H9 (cell line): ENCODE data around the gene SLC23A3. TPM values are rescaled to one million over a fixed set of nuclear protein-coding genes. Genes with fewer than 3 reads are reported as not detected.

Source experiments
- DNase-seq: peaks from one replicate; pipeline ENCODE4 v3.0.0-alpha.2; 2017
- H2AFZ ChIP-seq: one replicate; pipeline ENCODE4 v1.6.1; 2013; ENCODE audit warnings: mild to moderate bottlenecking, low read length, control low read depth, moderate library complexity
- H2AK5ac ChIP-seq: 2 replicates; pipeline ENCODE4 v1.6.1; 2013; ENCODE audit warnings: low read length, control low read depth, mixed read lengths; ENCODE audit not compliant: insufficient read length
- H2BK120ac ChIP-seq: one replicate; pipeline ENCODE4 v1.6.1; 2013; ENCODE audit warnings: low read depth, mild to moderate bottlenecking, low read length, control low read depth, inconsistent platforms; ENCODE audit not compliant: poor library complexity, severe bottlenecking
- H2BK12ac ChIP-seq: 2 replicates; pipeline ENCODE4 v1.6.1; 2013; ENCODE audit warnings: low read length, control low read depth, mixed read lengths, low read depth; ENCODE audit not compliant: insufficient read length
- H2BK15ac ChIP-seq: 2 replicates; pipeline ENCODE4 v1.6.1; 2013; ENCODE audit warnings: low read depth, low read length, control low read depth
- H2BK20ac ChIP-seq: one replicate; pipeline ENCODE4 v1.6.1; 2013; ENCODE audit warnings: low read depth, mild to moderate bottlenecking, low read length, control low read depth, inconsistent platforms; ENCODE audit not compliant: poor library complexity, severe bottlenecking
- H2BK5ac ChIP-seq: 2 replicates; pipeline ENCODE4 v1.6.1; 2013; ENCODE audit warnings: low read length, control low read depth, mixed read lengths; ENCODE audit not compliant: insufficient read length
- H3K14ac ChIP-seq: 2 replicates; pipeline ENCODE4 v1.6.1; 2013; ENCODE audit warnings: low read length, control low read depth; ENCODE audit not compliant: insufficient read depth
- H3K18ac ChIP-seq: 2 replicates; pipeline ENCODE4 v1.6.1; 2013; ENCODE audit warnings: low read depth, mild to moderate bottlenecking, mixed read lengths, low read length, control low read depth; ENCODE audit not compliant: insufficient read length
- H3K23ac ChIP-seq: 2 replicates; pipeline ENCODE4 v1.6.1; 2013; ENCODE audit warnings: low read length, control low read depth, mixed read lengths, low read depth; ENCODE audit not compliant: insufficient read length
- H3K23me2 ChIP-seq: 2 replicates; pipeline ENCODE4 v1.6.1; 2013; ENCODE audit warnings: low read depth, mild to moderate bottlenecking, mixed read lengths, low read length, control low read depth; ENCODE audit not compliant: insufficient read length, poor library complexity, severe bottlenecking
- H3K27ac ChIP-seq: 2 replicates; pipeline ENCODE4 v1.5.1; 2013; ENCODE audit warnings: low read length, control low read depth, mixed read lengths, low read depth; ENCODE audit not compliant: insufficient read length
- H3K27me3 ChIP-seq: 2 replicates; pipeline ENCODE4 v1.6.1; 2013; ENCODE audit warnings: low read length, control low read depth, inconsistent platforms; ENCODE audit not compliant: insufficient read depth
- H3K4ac ChIP-seq: 2 replicates; pipeline ENCODE4 v1.6.1; 2013; ENCODE audit warnings: low read depth, mild to moderate bottlenecking, control low read depth, inconsistent platforms, low read length, moderate library complexity
- H3K4me1 ChIP-seq: 2 replicates; pipeline ENCODE4 v1.6.1; 2013; ENCODE audit warnings: low read length, control low read depth, inconsistent platforms; ENCODE audit not compliant: insufficient read depth
- H3K4me2 ChIP-seq: 2 replicates; pipeline ENCODE4 v1.6.1; 2013; ENCODE audit warnings: low read length, control low read depth, mixed read lengths; ENCODE audit not compliant: insufficient read length, insufficient read depth
- H3K56ac ChIP-seq: 2 replicates; pipeline ENCODE4 v1.6.1; 2013; ENCODE audit warnings: low read depth, mild to moderate bottlenecking, mixed read lengths, low read length, control low read depth; ENCODE audit not compliant: insufficient read length
- H3K79me1 ChIP-seq: 2 replicates; pipeline ENCODE4 v1.6.1; 2013; ENCODE audit warnings: low read depth, mild to moderate bottlenecking, moderate library complexity, low read length, control low read depth, inconsistent platforms; ENCODE audit not compliant: insufficient read depth, poor library complexity, severe bottlenecking
- H3K79me2 ChIP-seq: 2 replicates; pipeline ENCODE4 v1.6.1; 2013; ENCODE audit warnings: low read length, control low read depth, inconsistent platforms; ENCODE audit not compliant: insufficient read depth
- H3K9ac ChIP-seq: 2 replicates; pipeline ENCODE4 v1.6.1; 2013; ENCODE audit warnings: low read length, control low read depth, mixed read lengths; ENCODE audit not compliant: insufficient read length; ENCODE audit errors: extremely low read depth
- H3K9me3 ChIP-seq: one replicate; pipeline ENCODE4 v1.6.1; 2013; ENCODE audit warnings: low read depth, low read length, inconsistent platforms; ENCODE audit not compliant: control insufficient read depth
- H3T11ph ChIP-seq: one replicate; pipeline ENCODE4 v1.6.1; 2013; ENCODE audit warnings: mild to moderate bottlenecking, low read length, control low read depth, inconsistent platforms
- H4K20me1 ChIP-seq: one replicate; pipeline ENCODE4 v1.6.1; 2013; ENCODE audit not compliant: control insufficient read depth, insufficient read length, insufficient read depth
- H4K5ac ChIP-seq: 2 replicates; pipeline ENCODE4 v1.6.1; 2013; ENCODE audit warnings: low read depth, mild to moderate bottlenecking, mixed read lengths, low read length, control low read depth; ENCODE audit not compliant: insufficient read length
- H4K8ac ChIP-seq: replicated peaks from 2 replicates; pipeline ENCODE4 v1.6.1; 2013; ENCODE audit warnings: low read length, control low read depth, mixed read lengths, low read depth; ENCODE audit not compliant: insufficient read length
- H4K91ac ChIP-seq: 2 replicates; pipeline ENCODE4 v1.6.1; 2013; ENCODE audit warnings: low read depth, mild to moderate bottlenecking, moderate library complexity, mixed read lengths, low read length, control low read depth; ENCODE audit not compliant: insufficient read length
- H3K27ac Mint-ChIP-seq, 3 experiments: 2 replicates in 2 of 3; 3 replicates in 1 of 3; pipeline ENCODE4 v1.8.0; 2020 to 2021; ENCODE audit warnings: mixed read lengths in 3 of 3, mild to moderate bottlenecking in 1 of 3, moderate library complexity in 1 of 3
- H3K27me3 Mint-ChIP-seq: 2 replicates; pipeline ENCODE4 v1.8.0; 2021; ENCODE audit warnings: low read depth, mild to moderate bottlenecking, moderate library complexity, mixed read lengths
- H3K36me3 Mint-ChIP-seq, 3 experiments: 2 replicates in 2 of 3; 3 replicates in 1 of 3; pipeline ENCODE4 v1.8.0; 2020 to 2021; ENCODE audit warnings: low read depth in 3 of 3, mixed read lengths in 3 of 3; ENCODE audit not compliant: insufficient read depth in 1 of 3
- H3K4me1 Mint-ChIP-seq, 2 experiments: 2 replicates each; pipeline ENCODE4 v1.8.0; 2020; ENCODE audit warnings: mixed read lengths in 2 of 2
- H3K4me3 Mint-ChIP-seq, 2 experiments: 2 replicates in 1 of 2; 3 replicates in 1 of 2; pipeline ENCODE4 v1.8.0; 2020 to 2021; ENCODE audit warnings: mild to moderate bottlenecking in 2 of 2, mixed read lengths in 2 of 2, moderate library complexity in 1 of 2
- H3K9me3 Mint-ChIP-seq, 2 experiments: 2 replicates in 1 of 2; 3 replicates in 1 of 2; pipeline ENCODE4 v1.8.0; 2020; ENCODE audit warnings: mild to moderate bottlenecking in 2 of 2, mixed read lengths in 2 of 2, moderate library complexity in 1 of 2
- CTCF ChIP-seq: fragments of 200-600 bp; sonication (generic); conservative IDR thresholded peaks from 3 replicates; pipeline ENCODE4 v1.8.0; 2021; ENCODE audit warnings: antibody characterized with exemption, mild to moderate bottlenecking
- WGBS: extraction: QIAGEN DNeasy Blood & Tissue Kit; methylation state at CpG from one replicate; pipeline ENCODE4 v1.1.7; 2013; ENCODE audit warnings: missing lambda C conversion rate, low lambda C conversion rate, mixed read lengths; ENCODE audit not compliant: insufficient read length; ENCODE audit errors: extremely low coverage; 5-methylcytosine and 5-hydroxymethylcytosine counted together
- total RNA-seq: library from RNA; stranded (reverse); gene quantifications from 2 replicates; pipeline ENCODE4 v1.2.1, GENCODE V29; 2021

Gene SLC23A3
- total RNA-seq, 1 experiment from 2014 or later, result 1.2 TPM

DNA sequence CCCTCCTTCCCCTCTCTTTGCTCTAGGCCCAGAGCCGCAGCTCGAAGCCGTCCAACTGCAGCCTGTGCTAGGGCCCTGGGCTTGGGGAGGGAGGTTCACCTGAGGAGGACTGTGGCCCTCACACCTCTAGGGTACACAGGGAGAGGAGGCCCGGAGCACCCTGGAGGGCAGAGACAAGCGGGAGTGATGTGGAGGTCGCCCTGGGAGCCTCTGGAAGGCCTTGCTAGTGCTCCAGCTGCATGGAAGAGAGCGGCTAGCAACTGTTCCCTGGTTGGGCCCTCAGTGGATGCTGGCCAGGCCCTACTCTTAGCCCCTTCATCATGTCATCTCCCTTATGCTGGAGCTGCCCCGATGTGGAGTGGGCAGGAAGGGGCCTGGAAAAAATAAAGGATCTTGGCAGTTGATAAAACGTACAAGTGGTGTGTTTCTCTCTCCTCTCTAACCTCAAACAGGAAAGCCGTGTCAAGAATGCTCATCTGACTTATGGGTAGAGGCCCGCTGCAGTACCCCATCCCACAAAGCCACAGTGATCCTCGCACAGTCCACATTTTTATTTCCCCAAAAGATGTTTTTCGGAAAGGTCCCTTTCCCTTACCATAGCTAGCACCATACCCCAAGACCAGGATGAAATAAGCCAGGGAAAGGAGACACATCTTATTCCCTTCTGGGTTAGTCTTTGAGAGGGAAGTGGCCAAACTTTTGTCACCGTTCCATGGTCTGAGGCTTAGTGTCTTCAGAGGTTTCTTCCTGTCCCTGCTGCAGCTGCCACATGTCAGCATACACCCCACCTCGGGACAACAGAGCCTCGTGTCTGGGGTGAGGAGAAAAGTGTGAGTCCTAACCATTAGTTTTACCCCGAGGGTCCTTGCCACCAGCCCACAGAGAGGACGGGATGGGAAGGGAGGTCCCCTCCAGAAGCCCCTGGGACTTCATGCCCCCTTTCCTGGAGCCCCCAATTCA lies 39.7 kb upstream of the SLC23A3 start:
- Histone ChIP-seq H3K4me2 (no peak overlapping the region), H3K9ac (no peak overlapping the region), H3K27ac (no peak overlapping the region), H4K8ac (no peak overlapping the region), H3K23me2 (peaks cover 4% of the 10 kb centered on the region), H3K23ac (no peak overlapping the region), H3K27me3 (no peaks in the 10 kb centered on the region), H2AFZ (no peak overlapping the region), H2BK5ac (no peak overlapping the region), H3K79me2 (no peaks in the 10 kb centered on the region), H2AK5ac (no peak overlapping the region), H2BK15ac (no peak overlapping the region), H2BK12ac (no peak overlapping the region), H3K14ac (no peak overlapping the region), H3T11ph (no peak overlapping the region), H4K20me1 (no peaks in the 10 kb centered on the region), H3K9me3 (no peaks in the 10 kb centered on the region), H3K18ac (no peak overlapping the region), H2BK20ac (no peak overlapping the region), H3K56ac (no peak overlapping the region), H2BK120ac (no peak overlapping the region), H4K91ac (no peak overlapping the region), H4K5ac (no peak overlapping the region), H3K79me1 (no peaks in the 10 kb centered on the region), H3K4me1 (no peaks in the 10 kb centered on the region), H3K4ac (no peak overlapping the region)
- H3K4me3 Mint-ChIP-seq, result no peak overlapping the region
- no peak for DNase-seq
- H3K27ac Mint-ChIP-seq, result peak overlapping the region in 1 of 3 experiments; percentile 48; a peak in 1 of 7 replicates
- peaks cover 12 to 67% (median 53%) of the 10 kb centered on the region in 3 experiments for H3K36me3 Mint-ChIP-seq
- peaks cover under 1% of the 10 kb centered on the region in 2 experiments; a peak in 3 of 5 replicates for H3K9me3 Mint-ChIP-seq
- TF ChIP-seq CTCF, result no peak
- no CpG with 5 or more reads among the region's 18 CpGs for WGBS
- H3K4me1 Mint-ChIP-seq, result peaks cover 8 to 13% of the 10 kb centered on the region in 2 experiments
- peaks cover 1% of the 10 kb centered on the region for H3K27me3 Mint-ChIP-seq
